ENCODE data around the gene DGKB. TPM values are rescaled to one million over a fixed set of nuclear protein-coding genes. Genes with fewer than 3 reads are reported as not detected.

Gene DGKB
- total and polyA plus RNA-seq, 9 donors = under 0.01 to 1.3 (median 0.28) TPM; not detected in 2

- intact Hi-C loops (cut with DNase I) = no loop called here
- TF ChIP-seq EP300 (IDR thresholded peaks at IDR 0.05) (no peak), CTCF (IDR thresholded peaks at IDR 0.05) (no peak), POLR2A (IDR thresholded peaks at IDR 0.05) (no peak)
- H3K27ac ChIP-seq = no peak overlapping the region
Observed at GRCh38 chr7:14911077-14911476, 8.5 kb upstream of the DGKB start.

GRCh38 chr7:14908697-14909096 is 6.1 kb upstream of the DGKB start:
- no peaks in the 10 kb centered on the region for H3K27me3 ChIP-seq
- intact Hi-C loops (cut with DNase I) = no loop called here

More at GRCh38 chr7:14911077-14911476, 8.5 kb upstream of the DGKB start:
- DNase-seq = no peak
- Histone ChIP-seq H3K27me3 (no peaks in the 10 kb centered on the region), H3K36me3 (no peaks in the 10 kb centered on the region), H3K4me1 (ENCODE audit: insufficient read depth) (no peaks in the 10 kb centered on the region), H3K9me3 (no peaks in the 10 kb centered on the region), H3K4me3 (no peak overlapping the region)

GRCh38 chr7:14905764-14906163 is 3.2 kb upstream of the DGKB start:
- Histone ChIP-seq H3K9me3 (no peaks in the 10 kb centered on the region), H3K36me3 (no peaks in the 10 kb centered on the region), H3K27ac (no peak overlapping the region), H3K4me1 (ENCODE audit: insufficient read depth) (no peaks in the 10 kb centered on the region), H3K4me3 (no peak overlapping the region), H3K27me3 (no peaks in the 10 kb centered on the region)
- DNase-seq = no peak
- intact Hi-C loops (cut with DNase I) = no loop called here
- WGBS, 3 donors = 61 to 80% (median 72%) methylated on average over 4 of the region's 4 CpGs
- TF ChIP-seq POLR2A (IDR thresholded peaks at IDR 0.05) = no peak
- TF ChIP-seq EP300 (IDR thresholded peaks at IDR 0.05) = no peak
- TF ChIP-seq CTCF (IDR thresholded peaks at IDR 0.05) = no peak

More at GRCh38 chr7:14908697-14909096, 6.1 kb upstream of the DGKB start:
- no peaks in the 10 kb centered on the region for H3K9me3 ChIP-seq
- no peak for DNase-seq
- no peak overlapping the region for H3K27ac ChIP-seq
- no peaks in the 10 kb centered on the region for H3K36me3 ChIP-seq
- H3K4me3 ChIP-seq = no peak overlapping the region
- TF ChIP-seq POLR2A (IDR thresholded peaks at IDR 0.05) = no peak
- no peak for TF ChIP-seq CTCF (IDR thresholded peaks at IDR 0.05)
- TF ChIP-seq EP300 (IDR thresholded peaks at IDR 0.05) = no peak
- no peaks in the 10 kb centered on the region for H3K4me1 ChIP-seq (ENCODE audit: insufficient read depth)

- no peak overlapping the region for H3K27ac ChIP-seq
- H3K4me1 ChIP-seq (ENCODE audit: insufficient read depth) = no peaks in the 10 kb centered on the region
- DNase-seq = no peak
- no peak for TF ChIP-seq EP300 (IDR thresholded peaks at IDR 0.05)
- no peak for TF ChIP-seq CTCF (IDR thresholded peaks at IDR 0.05)
- TF ChIP-seq POLR2A (IDR thresholded peaks at IDR 0.05) = no peak
- intact Hi-C loops (cut with DNase I) = no loop called here
- 88 to 96% (median 89%) methylated on average over 4 of the region's 4 CpGs for WGBS, 3 donors
- no peaks in the 10 kb centered on the region for H3K36me3 ChIP-seq
- H3K4me3 ChIP-seq = no peak overlapping the region
- H3K27me3 ChIP-seq = no peaks in the 10 kb centered on the region
- no peaks in the 10 kb centered on the region for H3K9me3 ChIP-seq
Observed at GRCh38 chr7:14900051-14900450, 2.5 kb downstream of the DGKB start.

- no peak for TF ChIP-seq POLR2A (IDR thresholded peaks at IDR 0.05)
- TF ChIP-seq CTCF (IDR thresholded peaks at IDR 0.05) = no peak
- TF ChIP-seq EP300 (IDR thresholded peaks at IDR 0.05) = no peak
- Histone ChIP-seq H3K27me3 (no peaks in the 10 kb centered on the region), H3K9me3 (no peaks in the 10 kb centered on the region), H3K27ac (no peak overlapping the region), H3K36me3 (no peaks in the 10 kb centered on the region), H3K4me3 (no peak overlapping the region), H3K4me1 (ENCODE audit: insufficient read depth) (no peaks in the 10 kb centered on the region)
- DNase-seq = no peak
- intact Hi-C loops (cut with DNase I) = no loop called here
- WGBS, 3 donors = 32 to 38% (median 37%) methylated on average over 3 of the region's 3 CpGs
Observed at GRCh38 chr7:14899030-14899429, 3.5 kb downstream of the DGKB start.

All from ovary (tissue), 9 donors.